Neural cell (in vitro differentiated cells): Measurements from ENCODE around the gene SAMD4A.

Source experiments
- SMC3 ChIP-seq: fragments of 450-650 bp; conservative IDR thresholded peaks from 2 replicates; pipeline ENCODE4 v1.6.1; 2014; ENCODE audit warnings: antibody characterized with exemption, mild to moderate bottlenecking, moderate library complexity; ENCODE audit not compliant: poor library complexity
- TF ChIP-seq, protein P1 (sequence below): fragments of 450-650 bp; IDR thresholded peaks from 2 replicates; pipeline ENCODE4 v1.5.1; 2014; ENCODE audit warnings: antibody characterized with exemption, mild to moderate bottlenecking, moderate library complexity; ENCODE audit not compliant: poor library complexity, severe bottlenecking

GRCh38 chr14:54599966-54600716 is 33.2 kb downstream of the SAMD4A start:
- TF ChIP-seq, protein P1, sequence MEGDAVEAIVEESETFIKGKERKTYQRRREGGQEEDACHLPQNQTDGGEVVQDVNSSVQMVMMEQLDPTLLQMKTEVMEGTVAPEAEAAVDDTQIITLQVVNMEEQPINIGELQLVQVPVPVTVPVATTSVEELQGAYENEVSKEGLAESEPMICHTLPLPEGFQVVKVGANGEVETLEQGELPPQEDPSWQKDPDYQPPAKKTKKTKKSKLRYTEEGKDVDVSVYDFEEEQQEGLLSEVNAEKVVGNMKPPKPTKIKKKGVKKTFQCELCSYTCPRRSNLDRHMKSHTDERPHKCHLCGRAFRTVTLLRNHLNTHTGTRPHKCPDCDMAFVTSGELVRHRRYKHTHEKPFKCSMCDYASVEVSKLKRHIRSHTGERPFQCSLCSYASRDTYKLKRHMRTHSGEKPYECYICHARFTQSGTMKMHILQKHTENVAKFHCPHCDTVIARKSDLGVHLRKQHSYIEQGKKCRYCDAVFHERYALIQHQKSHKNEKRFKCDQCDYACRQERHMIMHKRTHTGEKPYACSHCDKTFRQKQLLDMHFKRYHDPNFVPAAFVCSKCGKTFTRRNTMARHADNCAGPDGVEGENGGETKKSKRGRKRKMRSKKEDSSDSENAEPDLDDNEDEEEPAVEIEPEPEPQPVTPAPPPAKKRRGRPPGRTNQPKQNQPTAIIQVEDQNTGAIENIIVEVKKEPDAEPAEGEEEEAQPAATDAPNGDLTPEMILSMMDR = no peak
- TF ChIP-seq SMC3 = no peak
